Endodermal cell (in vitro differentiated cells): Measurements from ENCODE around the gene NPHP4. TPM values are rescaled to one million over a fixed set of nuclear protein-coding genes. Genes with fewer than 3 reads are reported as not detected.

Experiments
- DNase-seq: peaks from one replicate; pipeline ENCODE4 v3.0.0-alpha.2; 2017
- H3K27ac ChIP-seq: 2 replicates; pipeline ENCODE4 v1.5.1; 2013; ENCODE audit warnings: mild to moderate bottlenecking, low read depth, low read length, moderate library complexity
- H3K27me3 ChIP-seq: 2 replicates; pipeline ENCODE4 v1.6.1; 2013; ENCODE audit warnings: mild to moderate bottlenecking, low read length, moderate library complexity; ENCODE audit not compliant: insufficient read depth, control insufficient read depth, poor library complexity, severe bottlenecking
- H3K36me3 ChIP-seq: 2 replicates; pipeline ENCODE4 v1.7.0; 2013; ENCODE audit warnings: mild to moderate bottlenecking, low read length, moderate library complexity; ENCODE audit not compliant: control insufficient read depth, insufficient read depth
- H3K4me1 ChIP-seq: one replicate; pipeline ENCODE4 v1.7.0; 2013; ENCODE audit warnings: low read length; ENCODE audit not compliant: control insufficient read depth, insufficient read depth
- H3K4me3 ChIP-seq: 2 replicates; pipeline ENCODE4 v1.5.1; 2013; ENCODE audit warnings: mild to moderate bottlenecking, low read length, moderate library complexity
- H3K9ac ChIP-seq: 2 replicates; pipeline ENCODE4 v1.6.1; 2013; ENCODE audit warnings: mild to moderate bottlenecking, low read length, moderate library complexity; ENCODE audit not compliant: poor library complexity, severe bottlenecking; ENCODE audit errors: extremely low read depth
- H3K9me3 ChIP-seq: 2 replicates; pipeline ENCODE4 v1.6.1; 2013; ENCODE audit warnings: mild to moderate bottlenecking, low read length, moderate library complexity; ENCODE audit not compliant: control insufficient read depth
- H3K27ac Mint-ChIP-seq: 2 replicates; pipeline ENCODE4 v1.8.0; 2020; ENCODE audit warnings: mixed read lengths
- H3K27me3 Mint-ChIP-seq: 2 replicates; pipeline ENCODE4 v1.8.0; 2021; ENCODE audit warnings: mild to moderate bottlenecking, mixed read lengths; ENCODE audit not compliant: insufficient read depth
- H3K36me3 Mint-ChIP-seq: 2 replicates; pipeline ENCODE4 v1.8.0; 2020; ENCODE audit warnings: low read depth, mixed read lengths
- H3K4me1 Mint-ChIP-seq: 2 replicates; pipeline ENCODE4 v1.8.0; 2020; ENCODE audit warnings: mixed read lengths
- H3K4me3 Mint-ChIP-seq: 2 replicates; pipeline ENCODE4 v1.8.0; 2020; ENCODE audit warnings: mild to moderate bottlenecking, moderate library complexity, mixed read lengths
- H3K9me3 Mint-ChIP-seq: 2 replicates; pipeline ENCODE4 v1.8.0; 2020; ENCODE audit warnings: mild to moderate bottlenecking, mixed read lengths
- CTCF ChIP-seq: fragments of 200-600 bp; sonication (generic); conservative IDR thresholded peaks from 2 replicates; pipeline ENCODE4 v1.5.0; 2021; ENCODE audit warnings: antibody characterized with exemption, mild to moderate bottlenecking
- WGBS, 2 experiments: methylation state at CpG; one replicate each; pipeline versions ENCODE4 v1.1.5 to v1.1.7; 2013; ENCODE audit warnings: missing lambda C conversion rate in 2 of 2, mixed read lengths in 1 of 2; ENCODE audit not compliant: insufficient coverage in 1 of 2, insufficient read length in 1 of 2; 5-methylcytosine and 5-hydroxymethylcytosine counted together
- total RNA-seq, 2 donors: library from RNA; stranded (reverse); fragmentation: NEBNext Ultra II Directional in 1 of 2; extraction: Animal tissue kit (Norgen Biotek cat#: 25700) in 1 of 2; gene quantifications; 2 replicates in 1 of 2; 3 replicates in 1 of 2; pipeline ENCODE4 v1.2.1, GENCODE V29; 2021

Gene NPHP4
- total RNA-seq, 2 donors from 2014 or later: 19.1 to 25.4 TPM

GRCh38 chr1:6008084-6008415, 15.8 kb upstream of the NPHP4 start:
- H3K27ac ChIP-seq: no peak overlapping the region
- no peak overlapping the region for H3K9ac ChIP-seq
- no peaks in the 10 kb centered on the region for H3K36me3 Mint-ChIP-seq

DNA sequence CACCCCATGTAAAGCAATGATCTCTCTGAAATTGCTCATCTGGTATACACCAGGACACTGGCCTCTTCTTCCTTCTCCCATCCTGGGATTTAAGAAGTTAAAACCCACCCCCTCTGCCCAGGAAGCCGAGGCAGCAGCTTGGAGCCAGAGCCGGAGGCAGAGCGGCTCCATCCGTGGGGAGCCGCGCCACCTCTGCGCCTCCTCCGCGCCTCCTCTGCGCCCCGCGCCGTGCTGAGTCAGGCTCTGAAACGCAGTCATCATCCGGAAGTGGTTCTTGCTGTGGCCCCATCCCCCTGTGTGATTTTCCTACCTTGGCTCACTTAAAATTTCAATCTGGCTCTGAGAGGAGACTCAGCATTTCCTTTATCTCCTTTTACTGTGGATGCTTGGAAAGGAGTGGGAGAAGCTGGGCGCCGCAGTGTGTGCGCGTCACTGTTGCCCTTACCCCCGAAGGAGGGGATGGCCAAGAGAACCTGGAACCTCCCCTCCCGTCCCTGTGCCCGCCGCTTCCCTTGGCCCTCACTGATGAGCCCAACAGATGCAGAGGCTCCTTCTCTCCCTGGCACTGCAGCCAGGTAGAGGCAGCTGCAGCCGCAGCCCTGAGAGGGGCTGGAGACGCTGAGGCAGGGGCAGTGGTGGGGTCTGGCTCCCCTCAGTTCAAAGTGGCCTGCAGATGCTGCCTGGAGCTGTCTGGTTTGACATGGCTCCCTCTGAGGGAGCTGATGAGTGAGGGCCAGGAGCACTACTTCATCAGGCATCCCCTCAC, 15.3 kb upstream of the NPHP4 start:
- Histone ChIP-seq H3K4me1 (peaks cover 10% of the 10 kb centered on the region), H3K4me3 (no peak overlapping the region), H3K36me3 (no peaks in the 10 kb centered on the region), H3K9me3 (no peaks in the 10 kb centered on the region), H3K27me3 (peaks cover 5% of the 10 kb centered on the region), H3K9ac (no peak overlapping the region), H3K27ac (no peak overlapping the region)
- no peak overlapping the region for H3K27ac Mint-ChIP-seq
- no peak overlapping the region for H3K4me3 Mint-ChIP-seq
- peaks cover 19% of the 10 kb centered on the region for H3K4me1 Mint-ChIP-seq
- no peaks in the 10 kb centered on the region for H3K36me3 Mint-ChIP-seq
- no peak for DNase-seq
- no peaks in the 10 kb centered on the region for H3K27me3 Mint-ChIP-seq
- 85 to 90% methylated on average over 17 to 25 of the region's 25 CpGs for WGBS, 2 experiments
- H3K9me3 Mint-ChIP-seq: no peaks in the 10 kb centered on the region
- TF ChIP-seq CTCF: no peak

More at GRCh38 chr1:6008084-6008415, 15.8 kb upstream of the NPHP4 start:
- 88 to 90% methylated on average over 7 to 11 of the region's 11 CpGs for WGBS, 2 experiments
- Histone ChIP-seq H3K4me1 (peaks cover 10% of the 10 kb centered on the region), H3K4me3 (no peak overlapping the region), H3K36me3 (no peaks in the 10 kb centered on the region), H3K27me3 (peaks cover 5% of the 10 kb centered on the region), H3K9me3 (no peaks in the 10 kb centered on the region)
- DNase-seq: no peak
- Mint-ChIP-seq H3K4me1 (peaks cover 16% of the 10 kb centered on the region), H3K9me3 (no peaks in the 10 kb centered on the region), H3K4me3 (no peak overlapping the region), H3K27ac (no peak overlapping the region), H3K27me3 (no peaks in the 10 kb centered on the region)
- no peak for TF ChIP-seq CTCF

DNA sequence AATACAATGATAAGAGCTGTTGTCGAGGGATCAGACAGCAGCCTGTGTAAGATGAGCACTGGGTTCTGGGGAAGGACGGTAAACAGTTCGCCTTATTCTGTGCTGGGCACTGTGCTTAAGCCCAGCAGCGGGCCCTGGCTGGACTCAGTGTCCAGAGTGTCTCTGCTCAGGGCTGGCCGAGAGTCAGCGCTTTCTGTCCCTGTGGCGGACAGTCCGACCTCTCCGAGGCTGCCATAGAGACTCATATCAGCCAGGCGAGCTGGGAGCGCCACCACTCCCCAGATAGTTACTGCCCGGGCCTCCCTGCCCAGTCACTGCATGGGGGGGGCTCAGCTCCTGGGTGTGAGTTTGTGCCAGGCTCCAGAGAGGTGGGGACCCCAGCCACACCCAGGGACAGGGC, 14.7 kb upstream of the NPHP4 start:
- Histone ChIP-seq H3K4me1 (peaks cover 10% of the 10 kb centered on the region), H3K27me3 (peaks cover 5% of the 10 kb centered on the region), H3K27ac (no peak overlapping the region), H3K9me3 (no peaks in the 10 kb centered on the region), H3K36me3 (no peaks in the 10 kb centered on the region), H3K4me3 (no peak overlapping the region), H3K9ac (no peak overlapping the region)
- no peak for DNase-seq
- H3K4me1 Mint-ChIP-seq: peaks cover 21% of the 10 kb centered on the region
- 95 to 100% methylated on average over 8 to 12 of the region's 12 CpGs for WGBS, 2 experiments
- no peaks in the 10 kb centered on the region for H3K27me3 Mint-ChIP-seq
- no peak for TF ChIP-seq CTCF
- no peak overlapping the region for H3K27ac Mint-ChIP-seq
- no peak overlapping the region for H3K4me3 Mint-ChIP-seq
- H3K9me3 Mint-ChIP-seq: no peaks in the 10 kb centered on the region
- H3K36me3 Mint-ChIP-seq: no peaks in the 10 kb centered on the region
